Measurements from ENCODE around the gene FSIP1.

Gene FSIP1

DNA sequence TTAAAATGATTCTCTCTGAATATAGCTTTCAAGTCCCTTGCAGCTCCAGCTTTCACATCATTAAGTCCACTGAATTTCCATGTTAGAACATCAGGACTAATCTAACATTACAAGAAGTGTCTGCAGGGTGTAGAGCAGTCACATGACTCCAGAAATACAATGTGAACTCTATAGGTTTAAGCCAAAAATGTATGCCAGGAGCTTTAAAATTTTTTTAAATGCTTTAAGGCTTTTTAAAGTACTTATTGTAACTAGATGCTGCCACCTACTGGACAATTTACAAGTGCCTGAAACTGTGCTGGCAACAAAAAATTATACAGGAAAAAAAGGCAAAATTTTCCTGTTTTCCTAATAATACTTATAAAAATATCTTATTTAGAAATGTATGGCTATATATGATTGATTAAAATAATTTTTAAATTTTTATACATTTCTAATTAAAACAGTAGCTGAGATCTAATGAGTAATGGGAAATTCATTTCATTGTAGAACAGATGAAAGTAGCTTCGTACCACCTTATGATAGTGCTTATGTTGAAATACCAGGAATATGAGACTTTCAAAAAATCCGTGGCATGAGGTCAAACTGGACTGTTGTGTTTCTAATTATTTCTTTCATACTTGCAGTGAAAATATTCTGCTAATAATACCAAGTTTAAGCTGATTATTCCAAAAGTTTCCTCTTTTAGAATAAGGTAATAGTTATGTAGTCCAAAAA lies 25.7 kb downstream of the FSIP1 start:
- DNase-seq, result peak; percentile 65

DNA sequence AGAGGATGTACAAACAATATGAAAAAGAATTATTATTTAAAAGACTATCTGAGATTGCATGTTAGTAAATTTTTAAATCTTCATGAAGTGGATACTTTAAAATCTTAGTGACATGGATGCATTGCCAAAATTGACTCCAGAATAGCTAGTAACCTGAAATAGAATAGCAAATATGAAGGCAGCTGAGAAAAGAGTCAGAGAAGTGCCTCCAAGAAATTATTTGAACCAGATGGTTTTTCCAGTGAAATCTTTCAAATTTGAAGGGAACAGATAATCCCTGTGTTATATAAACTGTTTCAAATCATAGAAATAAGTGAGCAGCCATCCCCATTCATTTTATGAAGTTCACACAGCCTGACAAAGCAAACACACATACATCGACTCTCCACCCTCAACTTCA lies 29.6 kb downstream of the FSIP1 start:
- no peak for DNase-seq

DNA sequence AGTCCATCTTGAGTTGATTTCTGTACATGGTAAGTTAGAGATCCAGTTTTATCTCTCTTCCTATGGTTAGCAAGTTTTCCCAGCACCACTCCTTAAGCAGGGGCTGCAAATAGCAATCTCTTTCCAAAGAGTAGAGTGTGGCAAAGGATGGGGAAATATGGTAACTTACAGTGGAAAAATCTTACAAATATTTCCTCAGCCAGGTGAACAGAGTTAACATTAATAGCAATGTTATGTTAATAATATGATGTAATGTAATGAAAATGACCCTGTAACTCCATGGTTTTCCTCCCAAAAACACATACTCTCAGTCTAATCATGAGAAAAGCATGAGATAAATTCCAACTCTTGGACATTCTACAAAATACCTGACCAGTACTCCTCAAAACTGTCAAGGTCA lies 30.4 kb downstream of the FSIP1 start:
- DNase-seq, result no peak

DNA sequence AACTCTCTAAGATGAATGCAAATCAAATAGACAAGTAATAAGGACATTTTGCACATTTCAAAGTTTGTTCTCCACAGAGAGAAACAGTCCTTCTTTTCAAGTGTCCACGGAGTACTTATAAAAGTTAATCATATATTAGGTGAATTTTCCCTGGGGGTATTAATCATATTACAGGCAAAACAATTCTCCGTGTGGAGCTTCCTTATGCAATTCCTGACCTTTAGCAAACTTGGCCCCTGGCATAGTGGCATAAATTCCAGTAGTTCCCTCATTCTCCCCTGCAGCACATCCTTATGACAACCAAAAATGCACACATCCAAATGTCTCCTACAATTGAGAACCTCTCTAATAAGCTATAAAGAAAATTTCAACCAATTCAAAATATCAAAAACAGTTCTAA lies 34.4 kb downstream of the FSIP1 start:
- no peak for DNase-seq

DNA sequence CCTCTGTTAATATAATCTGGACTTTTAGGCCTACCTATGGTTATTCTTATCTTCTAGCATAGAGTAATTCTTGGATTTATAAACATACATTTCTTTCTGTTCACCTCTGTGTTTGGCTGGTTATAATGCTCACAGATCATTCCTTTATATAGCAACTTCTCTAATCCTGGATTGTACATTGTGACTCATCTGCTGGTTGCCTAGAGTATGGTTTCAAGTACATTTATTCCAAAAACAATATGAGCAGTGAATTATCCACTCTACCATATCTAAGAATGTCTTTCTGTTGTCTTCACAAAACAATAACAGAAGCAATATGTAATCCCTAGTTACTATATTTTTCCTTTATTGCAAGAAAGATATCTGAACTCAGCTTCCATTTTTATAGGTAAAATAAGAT lies 35.3 kb downstream of the FSIP1 start:
- DNase-seq, result no peak

DNA sequence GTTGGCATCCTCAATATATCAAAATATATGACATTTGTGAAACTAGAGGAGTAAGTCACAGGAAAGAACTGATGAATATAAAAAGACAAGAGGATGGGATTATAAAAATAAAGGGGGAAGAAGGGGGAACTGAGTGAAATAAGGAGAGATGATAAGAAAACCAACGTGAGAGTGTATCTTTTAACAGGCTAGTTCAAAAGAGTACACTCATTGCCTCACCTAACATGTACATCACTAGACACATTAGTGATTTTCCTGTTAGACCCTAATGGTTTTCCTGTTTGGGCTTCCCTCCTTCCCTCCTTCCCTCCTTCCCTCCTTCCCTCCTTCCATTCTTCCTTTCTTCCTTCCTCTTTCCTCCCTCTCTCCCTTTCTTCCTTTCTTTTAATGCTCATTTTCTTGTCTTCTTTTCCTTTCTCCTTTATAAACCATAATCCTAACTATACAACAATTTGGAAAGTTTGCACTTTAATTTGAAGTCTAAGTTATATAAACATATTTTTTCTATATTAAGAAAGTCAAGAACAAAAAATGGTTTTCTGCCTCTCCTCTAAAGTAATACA lies 35.8 kb downstream of the FSIP1 start:
- DNase-seq, result no peak

DNA sequence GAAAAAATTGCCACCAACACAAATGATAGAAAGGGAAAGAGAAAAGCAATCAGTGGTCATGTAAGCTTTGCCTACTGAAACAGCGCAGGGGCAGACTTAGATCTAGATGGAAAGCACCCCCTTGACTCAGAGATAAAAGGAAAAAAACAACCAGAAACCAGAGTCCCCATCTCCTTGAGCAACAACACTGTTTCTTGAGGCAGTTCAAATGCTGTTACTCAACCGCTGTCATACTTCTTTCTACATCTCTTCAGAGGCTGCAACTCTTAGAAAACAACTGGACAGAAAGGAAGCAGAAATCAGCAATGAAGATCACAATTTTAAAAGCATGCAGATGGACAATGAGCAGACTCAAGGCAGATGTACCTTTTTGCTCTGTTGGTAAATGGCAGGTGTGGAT lies 36.5 kb downstream of the FSIP1 start:
- DNase-seq, result no peak

DNA sequence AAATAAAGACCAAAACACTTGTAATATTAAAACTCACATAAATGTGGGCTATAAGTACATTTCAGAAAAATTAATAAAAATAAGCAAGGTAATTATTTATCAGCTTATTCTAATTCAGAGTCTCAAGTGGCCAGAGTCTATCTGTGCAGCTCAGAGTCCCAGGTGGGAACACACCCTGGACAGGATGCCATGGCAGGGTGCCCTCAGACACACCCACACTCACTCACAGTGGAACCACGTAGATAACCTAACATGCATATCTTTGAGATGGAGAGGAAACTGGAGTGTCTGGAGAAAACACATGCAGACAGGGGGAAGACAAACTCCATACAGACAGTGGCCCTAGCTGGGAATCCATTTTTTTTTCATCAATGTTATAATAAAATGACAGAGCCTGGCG lies 37.2 kb downstream of the FSIP1 start:
- no peak for DNase-seq

DNA sequence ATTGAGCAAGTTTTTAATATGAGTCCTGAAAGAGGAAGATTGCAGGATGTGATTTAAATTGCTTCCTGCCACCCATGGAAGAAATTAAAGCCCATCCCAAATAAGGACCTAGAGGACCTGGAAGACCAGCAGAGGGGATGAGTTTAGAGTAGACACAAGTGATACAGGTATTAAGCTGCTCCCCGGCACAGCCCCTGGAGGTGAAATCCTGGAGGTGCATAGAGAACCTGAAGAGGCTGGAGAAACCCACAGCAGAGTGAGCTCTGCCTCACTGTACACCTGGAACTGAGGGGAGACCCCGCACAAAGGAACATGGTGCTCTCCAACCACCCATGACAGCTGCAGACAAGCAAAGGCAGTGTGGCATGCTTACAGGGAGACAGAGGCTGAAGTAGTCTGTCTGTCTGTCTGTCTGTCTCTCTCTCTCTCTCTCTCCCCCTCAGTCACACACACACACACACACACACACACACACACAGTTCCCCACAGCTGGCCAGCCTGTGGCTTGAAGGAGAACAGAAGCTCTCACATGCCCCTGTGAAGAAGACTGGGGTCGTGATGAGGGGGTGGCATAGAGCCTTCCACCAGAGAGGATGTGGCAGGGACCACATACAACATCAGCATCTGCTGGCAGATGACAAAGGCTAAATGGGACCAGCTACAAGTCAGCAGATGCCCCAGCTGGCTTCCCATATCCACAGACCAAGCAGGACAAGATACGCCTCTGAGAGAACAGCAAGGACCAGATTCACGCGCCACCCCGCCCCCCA lies 38.1 kb downstream of the FSIP1 start:
- DNase-seq, result no peak

DNA sequence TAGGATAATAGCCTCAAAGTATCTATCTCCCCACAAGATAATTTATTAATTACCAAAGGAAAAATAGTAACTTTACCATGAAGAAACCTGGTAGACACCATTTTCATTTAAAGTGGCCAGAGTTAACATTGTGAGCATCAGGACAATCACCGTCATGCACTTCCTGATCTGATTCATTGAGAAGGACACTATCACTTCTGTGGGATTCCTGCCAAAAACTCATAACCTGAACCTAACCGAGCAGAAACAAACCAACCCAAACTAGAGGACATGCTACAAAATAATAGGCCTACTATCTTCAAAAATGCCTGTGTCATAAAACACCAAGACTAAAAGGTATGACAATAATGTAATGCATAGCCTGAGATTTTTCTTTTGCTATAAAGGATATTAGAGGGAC lies 39.0 kb downstream of the FSIP1 start:
- no peak for DNase-seq

DNA sequence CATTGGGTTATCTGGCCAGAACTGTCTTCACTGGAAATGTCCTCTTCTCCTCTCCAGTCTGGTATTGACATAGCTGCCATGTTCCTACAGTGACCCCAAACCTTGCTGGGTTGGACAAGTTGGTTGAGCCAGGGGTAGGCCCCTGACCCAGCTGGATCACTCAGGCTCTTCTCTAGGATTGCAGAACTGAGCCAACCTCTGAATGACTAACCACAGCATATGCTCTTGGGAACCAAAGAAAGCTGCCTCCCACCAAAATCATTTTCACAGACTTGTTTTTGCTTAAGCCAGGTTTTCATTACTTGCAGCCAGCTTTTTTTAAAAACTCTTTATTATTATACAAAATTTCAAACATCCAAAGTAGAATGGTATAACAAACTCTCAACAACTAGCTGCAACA lies 41.4 kb downstream of the FSIP1 start:
- DNase-seq, result no peak

DNA sequence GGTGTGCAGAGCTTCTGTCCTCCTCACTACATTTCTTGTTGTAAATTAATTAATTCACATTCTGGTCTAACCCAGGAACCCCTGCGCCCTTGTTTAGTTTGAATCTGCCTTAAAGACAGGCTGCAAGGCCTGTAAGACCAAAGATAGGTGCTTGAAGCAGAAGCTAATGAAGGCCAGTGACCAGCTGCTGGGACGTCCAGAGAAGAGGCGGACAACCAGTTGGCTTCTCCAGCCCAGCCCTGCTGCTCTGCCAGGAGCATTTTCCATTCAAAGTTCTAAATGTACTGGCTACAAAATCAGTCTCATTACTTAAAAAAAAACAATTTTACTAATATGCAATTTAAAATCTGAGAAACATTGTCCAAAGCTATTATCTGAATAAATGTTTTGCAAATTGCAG lies 43.6 kb downstream of the FSIP1 start:
- no peak for DNase-seq

DNA sequence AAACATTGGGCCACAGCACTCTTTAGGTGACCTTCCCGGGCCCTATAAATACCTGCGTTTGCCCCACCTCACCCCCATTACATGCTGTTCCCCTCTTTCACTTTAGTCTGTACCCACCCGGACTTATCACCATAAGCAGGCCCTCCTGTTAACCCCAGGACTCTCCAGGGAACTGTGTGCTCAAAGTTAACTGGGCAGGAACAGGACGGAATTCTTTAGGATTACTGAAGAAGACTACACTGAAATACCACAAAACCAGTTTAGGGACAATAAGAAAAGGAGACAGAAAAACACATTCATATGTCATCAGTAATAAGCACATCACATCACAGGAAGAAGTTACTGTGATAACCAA lies 45.5 kb downstream of the FSIP1 start:
- no peak for DNase-seq

DNA sequence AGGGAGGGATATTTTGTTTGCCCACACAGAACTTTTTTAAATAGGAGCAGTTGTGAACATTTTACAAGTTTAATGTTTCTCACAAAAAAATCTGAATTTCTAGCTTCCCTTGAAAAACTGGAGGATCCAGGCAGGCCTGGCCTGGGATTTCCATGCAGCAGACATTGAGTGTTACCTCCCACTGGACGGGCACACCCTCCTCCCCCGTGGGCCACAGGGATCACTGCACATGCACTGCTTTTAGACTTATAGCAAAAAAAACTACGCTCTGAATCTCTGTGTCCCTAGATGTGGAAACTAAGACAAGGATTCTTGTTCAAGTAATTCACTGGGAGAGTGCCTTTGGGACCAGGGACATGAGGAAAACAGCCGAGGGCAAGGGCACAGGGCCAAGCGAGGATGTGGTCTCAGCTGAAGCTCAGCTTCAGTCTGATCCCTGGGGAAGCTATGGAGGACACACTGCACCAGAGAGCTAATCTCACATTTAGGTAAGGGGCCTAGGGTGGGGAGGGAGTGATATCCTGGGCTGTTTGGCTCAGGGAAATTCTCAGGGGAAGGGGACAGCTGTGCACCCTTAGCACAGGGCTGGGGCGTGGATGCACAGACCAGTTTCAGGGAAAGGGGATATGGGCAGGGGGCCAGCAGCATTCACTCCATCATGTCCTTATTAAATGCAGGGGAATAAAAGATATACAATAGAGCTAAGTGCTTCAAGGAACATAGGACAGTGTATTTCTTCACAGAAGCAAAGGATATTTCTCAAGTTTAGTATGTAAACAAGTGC lies 46.0 kb downstream of the FSIP1 start:
- DNase-seq, result no peak

DNA sequence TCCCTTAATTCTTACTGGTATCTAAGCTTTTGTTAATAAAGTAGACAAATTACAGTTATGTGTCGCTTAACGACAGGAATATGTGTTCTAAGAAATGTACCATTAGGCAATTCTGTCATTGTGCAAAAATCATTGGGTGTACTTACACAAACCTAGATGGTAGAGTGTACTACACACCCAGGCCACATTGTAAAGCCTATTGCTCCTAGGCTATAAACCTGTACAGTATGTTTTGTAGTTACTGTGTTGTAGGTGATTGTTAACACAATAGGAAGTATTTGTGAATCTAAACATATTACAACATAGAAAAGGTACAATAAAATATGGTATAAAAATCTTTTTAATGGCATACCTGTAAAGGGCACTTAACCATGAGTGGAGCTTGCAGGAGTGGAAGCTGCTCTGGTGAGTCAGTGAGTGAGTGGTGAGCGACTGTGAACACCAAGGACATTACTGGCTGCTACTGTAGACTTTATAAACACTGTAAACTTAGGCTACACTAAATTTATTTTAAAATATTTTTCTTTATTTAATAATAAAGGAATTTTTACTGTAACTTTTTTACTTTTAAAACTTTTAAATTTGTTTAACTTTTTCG lies 47.4 kb downstream of the FSIP1 start:
- DNase-seq, result no peak

DNA sequence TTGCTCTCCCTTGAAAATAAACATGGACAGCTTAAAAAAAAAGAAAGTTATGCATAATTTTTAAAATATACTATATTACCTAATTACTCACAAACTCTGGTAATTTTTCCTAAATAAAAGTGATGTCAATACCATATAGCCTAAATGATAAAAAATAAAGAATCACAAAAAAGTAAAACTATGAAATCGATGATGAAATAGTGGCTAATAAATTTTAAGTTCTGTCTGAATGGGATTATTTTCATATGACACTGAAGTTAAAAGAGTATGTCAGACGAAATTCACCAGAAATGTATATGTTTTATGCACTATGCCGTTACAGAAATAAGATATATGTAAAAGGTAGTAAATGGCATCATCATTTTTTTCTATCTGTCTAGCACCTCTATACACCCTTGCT lies 51.4 kb downstream of the FSIP1 start:
- no peak for DNase-seq

DNA sequence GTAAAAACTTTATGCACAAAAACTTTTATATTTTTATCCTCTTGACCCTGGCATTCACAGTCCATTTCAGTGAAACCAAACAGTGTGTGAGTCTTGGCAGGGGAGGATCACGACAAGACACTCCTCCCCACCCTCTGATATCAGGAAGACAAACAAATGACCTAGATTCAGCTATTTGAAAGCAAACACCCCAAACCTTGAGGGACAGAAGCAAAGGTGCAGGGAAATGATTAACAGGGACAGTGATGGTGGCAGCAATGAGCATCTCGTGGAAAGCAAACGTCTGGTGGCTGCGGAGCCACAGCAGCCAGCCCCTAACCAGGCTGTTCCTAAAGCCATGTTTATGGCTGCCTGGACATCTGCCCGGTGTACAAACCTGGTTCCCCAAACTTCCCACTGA lies 52.1 kb downstream of the FSIP1 start:
- no peak for DNase-seq

DNA sequence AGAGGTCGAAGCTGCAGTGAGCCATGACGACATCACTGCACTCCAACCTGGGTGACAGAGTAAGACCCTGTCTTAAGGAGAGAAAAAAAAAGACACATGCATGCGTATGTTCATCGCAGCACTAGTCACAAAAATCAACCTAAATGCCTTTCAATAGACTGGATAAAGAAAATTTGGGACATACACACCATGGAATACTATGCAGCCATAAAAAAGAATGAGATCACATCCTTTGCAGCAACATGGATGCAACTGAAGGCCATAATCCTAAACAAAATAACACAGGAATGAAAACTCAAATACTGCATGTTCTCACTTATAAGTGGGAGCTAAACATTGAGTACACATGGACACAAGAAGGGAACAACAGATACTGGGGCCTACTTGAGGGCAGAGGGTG lies 53.1 kb downstream of the FSIP1 start:
- DNase-seq, result no peak

DNA sequence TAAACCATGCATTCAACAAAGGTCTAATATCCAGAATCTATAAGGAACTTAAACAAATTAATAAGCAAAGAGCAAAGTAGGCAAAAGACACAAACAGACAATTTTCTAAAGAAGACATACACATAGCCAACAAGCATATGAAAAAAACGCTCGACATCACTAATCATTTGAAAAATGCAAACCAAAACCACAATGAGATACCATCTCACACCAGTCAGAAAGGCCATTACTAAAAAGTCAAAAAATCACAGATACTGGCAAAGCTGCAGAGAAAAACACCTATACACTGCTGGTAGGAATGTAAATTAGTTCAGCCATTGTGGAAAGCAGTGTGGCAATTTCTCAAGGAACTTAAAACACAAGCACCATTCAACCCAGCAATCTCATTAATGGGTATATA lies 53.8 kb downstream of the FSIP1 start:
- no peak for DNase-seq

DNA sequence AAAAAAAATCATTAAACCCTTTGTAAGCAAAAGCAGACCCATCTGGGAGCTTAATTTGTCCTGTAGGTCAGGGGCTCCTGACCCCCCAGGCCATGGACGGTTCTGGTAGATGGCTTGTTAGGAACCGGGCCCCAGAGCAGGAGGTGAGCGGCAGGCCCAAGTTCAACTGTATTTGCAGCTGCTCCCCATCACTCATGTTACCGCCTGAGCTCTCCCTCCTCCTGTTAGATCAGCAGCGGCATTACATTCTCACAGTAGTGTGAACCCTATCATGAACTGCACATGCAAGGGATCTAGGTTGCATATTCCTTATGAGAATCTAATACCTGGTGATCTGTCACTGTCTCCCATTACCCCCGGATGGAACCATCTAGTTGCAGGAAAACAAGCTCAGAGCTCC lies 60.7 kb downstream of the FSIP1 start:
- no peak for DNase-seq

DNA sequence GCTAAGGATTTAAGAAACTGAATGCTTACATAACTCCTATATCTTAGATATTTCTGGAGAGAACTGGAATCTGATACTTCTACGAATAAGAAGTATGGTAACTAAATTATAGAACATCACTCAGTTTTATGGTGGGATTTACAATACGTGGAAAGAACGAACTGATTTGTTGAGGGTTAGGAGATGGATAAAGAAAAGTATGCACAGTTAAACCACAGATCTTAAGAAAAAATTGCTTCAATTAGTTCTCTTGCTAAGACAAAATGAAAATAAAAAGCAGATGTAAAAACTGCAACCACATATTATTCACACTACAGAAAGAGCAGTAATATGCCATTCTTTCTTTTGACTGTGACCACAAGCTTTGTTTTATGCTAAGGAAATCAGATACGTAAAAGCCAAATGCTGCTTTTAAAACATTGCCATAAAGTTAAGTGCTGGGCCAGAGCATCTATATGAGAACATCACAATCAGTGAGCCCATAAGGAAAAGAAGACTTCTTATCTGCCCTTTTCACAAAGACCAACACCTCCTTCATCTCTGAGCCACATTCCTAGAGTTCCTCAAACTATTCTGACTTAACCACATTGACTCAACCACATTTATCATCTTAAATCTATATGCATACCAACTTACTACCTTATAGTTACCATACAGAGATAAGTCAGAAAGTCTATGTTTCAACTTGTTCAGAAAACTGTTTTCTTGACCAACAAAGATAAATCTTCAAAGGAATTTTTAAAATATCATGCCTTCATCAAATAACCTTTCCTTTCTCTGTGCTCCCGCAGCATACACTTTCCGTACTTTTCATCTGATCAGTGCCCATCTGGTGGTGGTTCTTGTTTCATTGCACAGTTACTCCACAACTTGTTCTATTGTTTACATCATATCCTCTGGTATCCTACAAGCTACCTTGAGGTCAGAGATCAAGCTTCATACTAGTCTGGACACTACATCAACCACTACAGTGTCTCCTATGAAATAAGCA lies 61.7 kb downstream of the FSIP1 start:
- DNase-seq, result no peak

DNA sequence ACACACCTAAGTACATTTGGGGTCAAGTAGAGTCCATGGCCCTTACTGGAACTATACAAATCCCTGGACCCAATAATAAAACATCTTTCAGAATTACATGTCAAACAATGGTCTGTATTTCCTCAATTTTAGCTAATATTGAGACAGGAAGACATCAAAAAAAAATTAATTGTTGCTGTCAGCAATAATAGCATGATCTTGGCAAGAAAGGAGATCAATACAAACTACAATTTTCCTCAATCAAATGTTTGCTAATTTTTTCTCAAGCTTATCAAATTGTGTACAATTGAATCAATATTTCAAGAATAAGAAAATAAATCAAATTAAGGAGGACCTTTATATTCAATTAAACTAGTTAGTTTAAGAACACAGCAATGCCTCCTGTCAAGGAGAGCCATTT lies 62.6 kb downstream of the FSIP1 start:
- no peak for DNase-seq

All from CD4-positive, alpha-beta T cell treated with Interleukin-21 for 1 hour (primary cell).